Ascending aorta (tissue), 2 donors: ENCODE results near the gene TRIM63. TPM values are rescaled to one million over a fixed set of nuclear protein-coding genes. Genes with fewer than 3 reads are reported as not detected.

ENCODE experiments used
- DNase-seq, 2 donors: peaks; one replicate each; pipeline ENCODE4 v3.0.0-alpha.2; 2019; ENCODE audit warnings: low spot score in 2 of 2
- H3K27ac ChIP-seq, 2 donors: fragments of 200-600 bp; sonication (generic); one replicate each; pipeline ENCODE4 v1.5.1; 2016 to 2017; ENCODE audit warnings: mild to moderate bottlenecking in 1 of 2
- H3K27me3 ChIP-seq: fragments of 200-600 bp; sonication (generic); one replicate; pipeline ENCODE4 v1.5.1; 2017
- H3K36me3 ChIP-seq, 2 donors: fragments of 200-600 bp; sonication (generic); one replicate each; pipeline ENCODE4 v1.5.1; 2016
- H3K4me1 ChIP-seq, 2 donors: fragments of 200-600 bp; sonication (generic); one replicate each; pipeline ENCODE4 v1.5.1; 2016 to 2017; ENCODE audit warnings: mild to moderate bottlenecking in 1 of 2
- H3K4me3 ChIP-seq, 2 donors: fragments of 200-600 bp; sonication (generic); one replicate each; pipeline ENCODE4 v1.5.1; 2016 to 2017; ENCODE audit warnings: mild to moderate bottlenecking in 1 of 2
- H3K9me3 ChIP-seq, 2 donors: fragments of 200-600 bp; sonication (generic); one replicate each; pipeline ENCODE4 v1.5.1; 2016
- CTCF ChIP-seq, 3 experiments: fragments of 200-600 bp in 2 of 3; fragments of 450-650 bp in 1 of 3; sonication (generic) in 2 of 3; IDR thresholded peaks; one replicate each; pipeline ENCODE4 v1.5.1; 2016 to 2019; ENCODE audit warnings: antibody characterized with exemption in 3 of 3, mild to moderate bottlenecking in 1 of 3, moderate library complexity in 1 of 3
- intact Hi-C: fragments of 100-400 bp; cut with DNase I; formaldehyde crosslinking; loops from one replicate; pipeline ENCODE4 v1.15.1; 2023
- total RNA-seq: library from RNA; depleted of rRNA; stranded (reverse); fragments of >200 nt; gene quantifications from one replicate; pipeline ENCODE4 v1.1.0, GENCODE V29; 2016

Gene TRIM63
- total RNA-seq, 1 donor from 2014 or later: not detected

GRCh38 chr1:26019641-26020315 lies 47.7 kb downstream of the TRIM63 start:
- intact Hi-C loops: no loop called here
- Histone ChIP-seq H3K27ac (no peak overlapping the region), H3K4me1 (peaks cover 0 to 6% of the 10 kb centered on the region in 2 donors), H3K4me3 (no peak overlapping the region), H3K27me3 (no peaks in the 10 kb centered on the region), H3K9me3 (no peaks in the 10 kb centered on the region), H3K36me3 (no peaks in the 10 kb centered on the region)
- TF ChIP-seq CTCF (IDR thresholded peaks at IDR 0.05): no peak
- no peak for DNase-seq

- Histone ChIP-seq H3K36me3 (no peaks in the 10 kb centered on the region), H3K27ac (no peak overlapping the region), H3K4me1 (peaks cover 0 to 6% of the 10 kb centered on the region in 2 donors), H3K9me3 (no peaks in the 10 kb centered on the region), H3K27me3 (no peaks in the 10 kb centered on the region), H3K4me3 (no peak overlapping the region)
- intact Hi-C loops: no loop called here
- DNase-seq: no peak
- TF ChIP-seq CTCF (IDR thresholded peaks at IDR 0.05): no peak
Observed at GRCh38 chr1:26017606-26018005, 49.8 kb downstream of the TRIM63 start.

GRCh38 chr1:26016953-26017545 lies 50.4 kb downstream of the TRIM63 start:
- Histone ChIP-seq H3K4me3 (no peak overlapping the region), H3K4me1 (peaks cover 0 to 6% of the 10 kb centered on the region in 2 donors), H3K27ac (no peak overlapping the region), H3K9me3 (no peaks in the 10 kb centered on the region), H3K27me3 (no peaks in the 10 kb centered on the region), H3K36me3 (no peaks in the 10 kb centered on the region)
- no peak for TF ChIP-seq CTCF (IDR thresholded peaks at IDR 0.05)
- no peak for DNase-seq
- intact Hi-C loops: no loop called here

- DNase-seq: no peak
- H3K27ac ChIP-seq: no peak overlapping the region
- intact Hi-C loops: no loop called here
Observed at GRCh38 chr1:26016258-26016952, 51.0 kb downstream of the TRIM63 start.

GRCh38 chr1:26015358-26015757 lies 52.1 kb downstream of the TRIM63 start:
- intact Hi-C loops: no loop called here
- Histone ChIP-seq H3K9me3 (no peaks in the 10 kb centered on the region), H3K27ac (no peak overlapping the region), H3K27me3 (no peaks in the 10 kb centered on the region), H3K4me1 (no peaks in the 10 kb centered on the region), H3K36me3 (no peaks in the 10 kb centered on the region), H3K4me3 (no peak overlapping the region)
- no peak for TF ChIP-seq CTCF (IDR thresholded peaks at IDR 0.05)
- peak in 1 of 2 donors; percentile 35 for DNase-seq

More at GRCh38 chr1:26016258-26016952, 51.0 kb downstream of the TRIM63 start:
- Histone ChIP-seq H3K9me3 (no peaks in the 10 kb centered on the region), H3K27me3 (no peaks in the 10 kb centered on the region), H3K36me3 (no peaks in the 10 kb centered on the region), H3K4me3 (no peak overlapping the region), H3K4me1 (peaks cover 0 to 1% of the 10 kb centered on the region in 2 donors)
- TF ChIP-seq CTCF (IDR thresholded peaks at IDR 0.05): no peak
